Hematopoietic multipotent progenitor cell treated with erythropoietin and hydrocortisone succinate and interleukin-3 and kit ligand, for 4 days (in vitro differentiated cells): Measurements from ENCODE around the gene PATE3.

ENCODE experiments used
- DNase-seq: peaks from one replicate; pipeline ENCODE4 v3.0.0-alpha.2; 2015

PATE3 gene

GRCh38 chr11:125787827-125788226 is at the start of gene PATE3:
Gene PATE3 (plus strand): TSS chr11:125788127. CDS start chr11:125788152, 25 bp downstream.
- no peak for DNase-seq

- DNase-seq = no peak
Observed at GRCh38 chr11:125740617-125741016, 47.3 kb upstream of the PATE3 start.

- DNase-seq = no peak
Observed at GRCh38 chr11:125743681-125744080, 44.2 kb upstream of the PATE3 start.

GRCh38 chr11:125745979-125746378 is 41.9 kb upstream of the PATE3 start, which contains the start of gene PATE1:
Gene PATE1 (plus strand): TSS chr11:125746279. CDS start chr11:125746305, 26 bp downstream.
- no peak for DNase-seq

- no peak for DNase-seq
Observed at GRCh38 chr11:125750629-125751028, 37.3 kb upstream of the PATE3 start.

- DNase-seq = no peak
Observed at GRCh38 chr11:125756050-125756449, 31.9 kb upstream of the PATE3 start.

- no peak for DNase-seq
Observed at GRCh38 chr11:125762445-125762844, 25.5 kb upstream of the PATE3 start.

GRCh38 chr11:125763483-125763882 is 24.4 kb upstream of the PATE3 start:
- no peak for DNase-seq

- no peak for DNase-seq
Observed at GRCh38 chr11:125766251-125766650, 21.7 kb upstream of the PATE3 start.

GRCh38 chr11:125768336-125769046 is 19.4 kb upstream of the PATE3 start:
- no peak for DNase-seq

GRCh38 chr11:125770583-125770982 is 17.3 kb upstream of the PATE3 start:
- DNase-seq = no peak

GRCh38 chr11:125772834-125773505 is 15.0 kb upstream of the PATE3 start:
- DNase-seq = no peak

GRCh38 chr11:125773516-125773915 is 14.4 kb upstream of the PATE3 start:
- DNase-seq = no peak

GRCh38 chr11:125777309-125777708 is 10.6 kb upstream of the PATE3 start:
- DNase-seq = no peak

GRCh38 chr11:125778728-125779127 is 9.2 kb upstream of the PATE3 start, which contains the start of gene PATE2:
Gene PATE2 (minus strand): TSS chr11:125778828. CDS start chr11:125778773, 55 bp downstream.
- no peak for DNase-seq

- DNase-seq = no peak
Observed at GRCh38 chr11:125784678-125785077, 3.2 kb upstream of the PATE3 start.

- DNase-seq = no peak
Observed at GRCh38 chr11:125790825-125791224, 2.9 kb downstream of the PATE3 start.

- no peak for DNase-seq
Observed at GRCh38 chr11:125797641-125798040, 9.7 kb downstream of the PATE3 start.

- no peak for DNase-seq
Observed at GRCh38 chr11:125799808-125800207, 11.9 kb downstream of the PATE3 start.

GRCh38 chr11:125802387-125802786 is 14.5 kb downstream of the PATE3 start:
- no peak for DNase-seq

GRCh38 chr11:125807909-125808308 is 20.0 kb downstream of the PATE3 start:
- no peak for DNase-seq

- no peak for DNase-seq
Observed at GRCh38 chr11:125833016-125833415, 45.1 kb downstream of the PATE3 start, which contains the start of gene PATE4. Gene PATE4 (plus strand): TSS chr11:125833316. CDS start chr11:125833360, 44 bp downstream.

GRCh38 chr11:125835748-125836147 is 47.8 kb downstream of the PATE3 start:
- DNase-seq = no peak
